IMR-90 (cell line): Measurements from ENCODE around the gene DIP2C. TPM values are rescaled to one million over a fixed set of nuclear protein-coding genes. Genes with fewer than 3 reads are reported as not detected.

Experiments used
- ATAC-seq: fragments of 200-7000 bp; cut with Tn5 transposase; 2 replicates; pipeline ENCODE4 v1.9.1; 2020; ENCODE audit warnings: low read depth, mild to moderate bottlenecking, moderate library complexity
- BruUV-seq: library from RNA; stranded (reverse); fragments of 400-500 nt; replicated peaks from 2 replicates; lab custom pipeline; 2021; lab: Mats Ljungman, UMichigan
- CTCF ChIA-PET: fragments of 300-600 bp; formaldehyde crosslinking; extraction: SDS; loops from one replicate; lab custom pipeline; 2021; ENCODE audit warnings: antibody characterized with exemption; lab: Yijun Ruan, JAX
- POLR2A ChIA-PET: fragments of 300-600 bp; sonication (Branson Sonifier 250); formaldehyde crosslinking; loops from one replicate; lab custom pipeline; 2022; ENCODE audit warnings: antibody characterized with exemption; ENCODE audit not compliant: unreplicated experiment; lab: Charles Lee
- DNase-seq: peaks from one replicate; pipeline ENCODE4 v3.0.0; 2013
- H2AFZ ChIP-seq: replicated peaks from 2 replicates; pipeline ENCODE3; 2013; ENCODE audit warnings: low read length, mild to moderate bottlenecking; ENCODE audit not compliant: poor library complexity
- H2AK5ac ChIP-seq: 2 replicates; pipeline ENCODE4 v1.6.1; 2013; ENCODE audit warnings: low read depth, low read length, inconsistent platforms
- H2AK9ac ChIP-seq: replicated peaks from 2 replicates; pipeline ENCODE3; 2013; ENCODE audit warnings: mild to moderate bottlenecking, low read depth, low read length, moderate library complexity; ENCODE audit not compliant: poor library complexity
- H2BK120ac ChIP-seq: 2 replicates; pipeline ENCODE4 v1.6.1; 2013; ENCODE audit warnings: low read depth, low read length, inconsistent platforms
- H2BK15ac ChIP-seq: 3 replicates; pipeline ENCODE4 v1.6.1; 2013; ENCODE audit warnings: low read depth, low read length, inconsistent platforms
- H2BK20ac ChIP-seq: 2 replicates; pipeline ENCODE4 v1.6.1; 2013; ENCODE audit warnings: low read depth, mild to moderate bottlenecking, inconsistent platforms, low read length, moderate library complexity
- H2BK5ac ChIP-seq: 2 replicates; pipeline ENCODE4 v1.6.1; 2013; ENCODE audit warnings: mild to moderate bottlenecking, low read depth, low read length, inconsistent platforms; ENCODE audit not compliant: poor library complexity, severe bottlenecking
- H3K14ac ChIP-seq: replicated peaks from 2 replicates; pipeline ENCODE4 v1.6.1; 2013; ENCODE audit warnings: low read depth, low read length, inconsistent platforms
- H3K18ac ChIP-seq: 2 replicates; pipeline ENCODE4 v1.6.1; 2013; ENCODE audit warnings: low read depth, low read length, control low read depth
- H3K23ac ChIP-seq: 2 replicates; pipeline ENCODE4 v1.6.1; 2013; ENCODE audit warnings: low read depth, low read length, inconsistent platforms
- H3K27ac ChIP-seq: 2 replicates; pipeline ENCODE4 v1.5.1; 2013; ENCODE audit warnings: mild to moderate bottlenecking, control low read depth, low read length; ENCODE audit not compliant: insufficient read depth
- H3K27me3 ChIP-seq: 2 replicates; pipeline ENCODE4 v1.6.1; 2013; ENCODE audit warnings: low read length; ENCODE audit not compliant: control insufficient read depth, insufficient read depth
- H3K36me3 ChIP-seq: 2 replicates; pipeline ENCODE4 v1.6.1; 2013; ENCODE audit warnings: low read length, mixed read lengths; ENCODE audit not compliant: control insufficient read depth, insufficient read depth
- H3K4ac ChIP-seq: 2 replicates; pipeline ENCODE4 v1.6.1; 2013; ENCODE audit warnings: low read depth, low read length, inconsistent platforms
- H3K4me1 ChIP-seq: 2 replicates; pipeline ENCODE4 v1.6.1; 2013; ENCODE audit warnings: low read length, mixed read lengths; ENCODE audit not compliant: control insufficient read depth, insufficient read depth
- H3K4me2 ChIP-seq: 2 replicates; pipeline ENCODE4 v1.6.1; 2013; ENCODE audit warnings: low read depth, mild to moderate bottlenecking, control low read depth, low read length, moderate library complexity
- H3K4me3 ChIP-seq: 2 replicates; pipeline ENCODE4 v1.5.1; 2013; ENCODE audit warnings: low read depth, mild to moderate bottlenecking, control low read depth, low read length, moderate library complexity; ENCODE audit not compliant: insufficient read depth
- H3K56ac ChIP-seq: 2 replicates; pipeline ENCODE4 v1.6.1; 2013; ENCODE audit warnings: low read length, inconsistent platforms; ENCODE audit not compliant: insufficient read depth; ENCODE audit errors: extremely low read depth
- H3K79me1 ChIP-seq, 2 experiments: 2 replicates each; pipeline ENCODE4 v1.6.1; 2013; ENCODE audit warnings: low read length in 2 of 2, inconsistent platforms in 1 of 2, low read depth in 1 of 2
- H3K9ac ChIP-seq: 2 replicates; pipeline ENCODE4 v1.6.1; 2013; ENCODE audit warnings: low read depth, low read length, control low read depth
- H3K9me1 ChIP-seq: 2 replicates; pipeline ENCODE4 v1.6.1; 2013; ENCODE audit warnings: low read length, inconsistent platforms; ENCODE audit not compliant: insufficient read depth
- H3K9me3 ChIP-seq: 2 replicates; pipeline ENCODE4 v1.6.1; 2013; ENCODE audit warnings: low read length; ENCODE audit not compliant: control insufficient read depth, insufficient read depth
- H4K20me1 ChIP-seq: 2 replicates; pipeline ENCODE4 v1.6.1; 2013; ENCODE audit warnings: low read length, inconsistent platforms; ENCODE audit not compliant: insufficient read depth
- H4K5ac ChIP-seq: 2 replicates; pipeline ENCODE4 v1.6.1; 2013; ENCODE audit warnings: mild to moderate bottlenecking, low read depth, low read length, control low read depth
- H4K8ac ChIP-seq, 2 experiments: 2 replicates each; pipeline ENCODE4 v1.6.1; 2013; ENCODE audit warnings: low read depth in 2 of 2, low read length in 2 of 2, control low read depth in 1 of 2, inconsistent platforms in 1 of 2
- H4K91ac ChIP-seq: 2 replicates; pipeline ENCODE4 v1.6.1; 2013; ENCODE audit warnings: low read depth, low read length, inconsistent platforms; ENCODE audit not compliant: insufficient read depth
- BHLHE40 ChIP-seq: fragments of 150-350 bp; IDR thresholded peaks from 2 replicates; pipeline ENCODE4 v1.6.1; 2016; ENCODE audit warnings: mild to moderate bottlenecking, low read depth, low read length
- CEBPB ChIP-seq: IDR thresholded peaks from 2 replicates; pipeline ENCODE4 v1.6.1; 2012; ENCODE audit warnings: low read depth, low read length, improper control_type of control experiment
- CHD1 ChIP-seq: IDR thresholded peaks from 2 replicates; pipeline ENCODE4 v1.6.1; 2012; ENCODE audit warnings: low read depth, low read length, improper control_type of control experiment
- FOS ChIP-seq: fragments of 150-350 bp; IDR thresholded peaks from 2 replicates; pipeline ENCODE4 v1.6.1; 2016; ENCODE audit warnings: low read depth, low read length
- MAFK ChIP-seq: IDR thresholded peaks from 2 replicates; pipeline ENCODE4 v1.6.1; 2012; ENCODE audit warnings: low read depth, low read length, improper control_type of control experiment
- MAZ ChIP-seq: IDR thresholded peaks from 2 replicates; pipeline ENCODE4 v1.6.1; 2012; ENCODE audit warnings: low read depth, mild to moderate bottlenecking, low read length, improper control_type of control experiment, moderate library complexity, borderline replicate concordance
- MXI1 ChIP-seq: IDR thresholded peaks from 2 replicates; pipeline ENCODE4 v1.6.1; 2012; ENCODE audit warnings: low read depth, mild to moderate bottlenecking, low read length, moderate library complexity, borderline replicate concordance
- NFE2L2 ChIP-seq: fragments of 150-350 bp; IDR thresholded peaks from 2 replicates; pipeline ENCODE4 v1.6.1; 2016; ENCODE audit warnings: low read depth, mild to moderate bottlenecking, low read length
- POLR2A ChIP-seq: IDR thresholded peaks from 2 replicates; pipeline ENCODE4 v1.6.1; 2012; ENCODE audit warnings: mild to moderate bottlenecking, low read depth, low read length
- RAD21 ChIP-seq: IDR thresholded peaks from 2 replicates; pipeline ENCODE4 v1.6.1; 2012; ENCODE audit warnings: low read length, improper control_type of control experiment
- RCOR1 ChIP-seq: IDR thresholded peaks from 2 replicates; pipeline ENCODE4 v1.6.1; 2012; ENCODE audit warnings: mild to moderate bottlenecking, low read length, improper control_type of control experiment; ENCODE audit not compliant: insufficient replicate concordance
- RFX5 ChIP-seq: IDR thresholded peaks from 2 replicates; pipeline ENCODE4 v1.8.0; 2012; ENCODE audit warnings: low read depth, mild to moderate bottlenecking, low read length, moderate library complexity
- SMC3 ChIP-seq: fragments of 150-350 bp; IDR thresholded peaks from 2 replicates; pipeline ENCODE4 v1.6.1; 2016; ENCODE audit warnings: low read depth, mild to moderate bottlenecking, antibody characterized with exemption, low read length, moderate library complexity
- WGBS, 2 experiments: methylation state at CpG; one replicate each; pipeline versions ENCODE4 v1.1.5 to v1.1.7; 2013; ENCODE audit warnings: missing lambda C conversion rate in 2 of 2; ENCODE audit not compliant: insufficient read length in 1 of 2; ENCODE audit errors: extremely low coverage in 2 of 2; 5-methylcytosine and 5-hydroxymethylcytosine counted together
- dilution Hi-C: fragments of 300-500 bp; cut with HindIII; formaldehyde crosslinking; loops from one replicate; pipeline ENCODE4 v1.14.3; 2018; ENCODE audit warnings: low sequenced_read_pairs; ENCODE audit not compliant: unreplicated experiment
- in situ Hi-C: fragments of 300-500 bp; cut with MboI; formaldehyde crosslinking; loops from 3 replicates; pipeline ENCODE4 v1.14.3; 2019; ENCODE audit warnings: low sequenced_read_pairs, inconsistent platforms, mixed read lengths
- intact Hi-C: fragments of 100-400 bp; cut with micrococcal nuclease; formaldehyde crosslinking; loops from 2 replicates; pipeline ENCODE4 v1.10.0; 2022
- polyA plus RNA-seq, 3 experiments: library from polyadenylated mRNA; depleted of rRNA; stranded (reverse); fragments of >200 nt; gene quantifications; 2 replicates each; pipeline ENCODE4 v1.2.3, GENCODE V29; 2012; ENCODE audit warnings: low replicate concordance in 1 of 3
- total RNA-seq: library from RNA; depleted of rRNA; stranded (reverse); fragments of >200 nt; gene quantifications from 2 replicates; pipeline ENCODE4 v1.2.3, GENCODE V29; 2012
- TF ChIP-seq, protein P1 (sequence below): fragments of 150-350 bp; IDR thresholded peaks from 2 replicates; pipeline ENCODE4 v1.6.1; 2016; ENCODE audit warnings: low read depth, mild to moderate bottlenecking, low read length, moderate library complexity, borderline replicate concordance
- TF ChIP-seq, protein P2 (sequence below): conservative IDR thresholded peaks from 2 replicates; pipeline ENCODE4 v1.5.1; 2012; ENCODE audit warnings: mild to moderate bottlenecking, low read depth, low read length, improper control_type of control experiment
- TF ChIP-seq, protein P3 (sequence below): fragments of 150-350 bp; IDR thresholded peaks from 2 replicates; pipeline ENCODE4 v1.6.1; 2017; ENCODE audit warnings: mild to moderate bottlenecking, antibody characterized with exemption, low read length, low read depth

Gene DIP2C
- total and polyA plus RNA-seq, 2 of the 4 experiments (the other 2 are of a cell fraction) = 8.6 to 17.3 TPM

DNA sequence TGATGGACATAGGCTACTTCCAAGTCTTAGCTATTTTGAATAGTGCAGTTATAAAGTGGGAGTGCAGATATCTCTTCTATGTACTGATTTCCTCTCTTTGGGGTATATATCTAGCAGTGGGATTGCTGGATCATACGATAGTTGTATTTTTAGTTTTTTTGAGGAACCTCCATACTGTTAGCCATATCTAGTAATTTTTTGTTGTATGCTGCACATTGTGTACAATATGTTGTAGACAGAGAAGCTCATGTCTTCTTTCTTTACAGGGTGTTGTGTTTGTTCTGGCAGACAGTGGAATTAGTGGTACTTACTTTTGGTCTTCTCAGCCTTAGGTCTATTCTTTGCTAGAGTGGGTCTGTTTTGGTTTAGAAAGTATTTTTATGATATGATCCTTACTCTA lies 13.7 kb upstream of the DIP2C start:
- POLR2A ChIA-PET = no interaction called here
- Histone ChIP-seq H2BK20ac (no peak overlapping the region), H3K56ac (no peak overlapping the region), H3K18ac (no peak overlapping the region), H4K8ac (no peak overlapping the region), H3K27ac (no peak overlapping the region), H3K4me2 (no peak overlapping the region), H2AK5ac (no peak overlapping the region), H4K5ac (no peak overlapping the region), H3K79me1 (no peaks in the 10 kb centered on the region), H2AFZ (no peak overlapping the region), H2BK120ac (no peak overlapping the region), H2BK5ac (no peak overlapping the region), H3K9ac (no peak overlapping the region), H3K9me1 (peaks cover 6% of the 10 kb centered on the region), H2AK9ac (no peak overlapping the region), H3K36me3 (no peaks in the 10 kb centered on the region), H3K14ac (no peak overlapping the region), H3K27me3 (peaks cover 44% of the 10 kb centered on the region), H2BK15ac (no peak overlapping the region), H3K4ac (no peak overlapping the region), H3K23ac (no peak overlapping the region), H4K20me1 (no peaks in the 10 kb centered on the region), H4K91ac (no peak overlapping the region), H3K4me3 (no peak overlapping the region), H3K9me3 (peaks cover 10% of the 10 kb centered on the region), H3K4me1 (no peaks in the 10 kb centered on the region)
- dilution Hi-C loops (no loop called here), in situ Hi-C loops (no loop called here), intact Hi-C loops (no loop called here)
- no TSS peak for BruUV-seq
- no CpG with 5 or more reads among the region's 1 CpG for WGBS, 2 experiments
- DNase-seq (no peak), ATAC-seq (no peak)
- TF ChIP-seq, protein P1, sequence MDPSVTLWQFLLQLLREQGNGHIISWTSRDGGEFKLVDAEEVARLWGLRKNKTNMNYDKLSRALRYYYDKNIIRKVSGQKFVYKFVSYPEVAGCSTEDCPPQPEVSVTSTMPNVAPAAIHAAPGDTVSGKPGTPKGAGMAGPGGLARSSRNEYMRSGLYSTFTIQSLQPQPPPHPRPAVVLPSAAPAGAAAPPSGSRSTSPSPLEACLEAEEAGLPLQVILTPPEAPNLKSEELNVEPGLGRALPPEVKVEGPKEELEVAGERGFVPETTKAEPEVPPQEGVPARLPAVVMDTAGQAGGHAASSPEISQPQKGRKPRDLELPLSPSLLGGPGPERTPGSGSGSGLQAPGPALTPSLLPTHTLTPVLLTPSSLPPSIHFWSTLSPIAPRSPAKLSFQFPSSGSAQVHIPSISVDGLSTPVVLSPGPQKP = no peak
- TF ChIP-seq MAZ (no peak), CEBPB (no peak), FOS (no peak), CHD1 (no peak), POLR2A (no peak), MXI1 (no peak), SMC3 (no peak), BHLHE40 (no peak), NFE2L2 (no peak), MAFK (no peak), RFX5 (no peak), RAD21 (no peak), RCOR1 (no peak)
- TF ChIP-seq, protein P2, sequence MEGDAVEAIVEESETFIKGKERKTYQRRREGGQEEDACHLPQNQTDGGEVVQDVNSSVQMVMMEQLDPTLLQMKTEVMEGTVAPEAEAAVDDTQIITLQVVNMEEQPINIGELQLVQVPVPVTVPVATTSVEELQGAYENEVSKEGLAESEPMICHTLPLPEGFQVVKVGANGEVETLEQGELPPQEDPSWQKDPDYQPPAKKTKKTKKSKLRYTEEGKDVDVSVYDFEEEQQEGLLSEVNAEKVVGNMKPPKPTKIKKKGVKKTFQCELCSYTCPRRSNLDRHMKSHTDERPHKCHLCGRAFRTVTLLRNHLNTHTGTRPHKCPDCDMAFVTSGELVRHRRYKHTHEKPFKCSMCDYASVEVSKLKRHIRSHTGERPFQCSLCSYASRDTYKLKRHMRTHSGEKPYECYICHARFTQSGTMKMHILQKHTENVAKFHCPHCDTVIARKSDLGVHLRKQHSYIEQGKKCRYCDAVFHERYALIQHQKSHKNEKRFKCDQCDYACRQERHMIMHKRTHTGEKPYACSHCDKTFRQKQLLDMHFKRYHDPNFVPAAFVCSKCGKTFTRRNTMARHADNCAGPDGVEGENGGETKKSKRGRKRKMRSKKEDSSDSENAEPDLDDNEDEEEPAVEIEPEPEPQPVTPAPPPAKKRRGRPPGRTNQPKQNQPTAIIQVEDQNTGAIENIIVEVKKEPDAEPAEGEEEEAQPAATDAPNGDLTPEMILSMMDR = no peak
- TF ChIP-seq, protein P3, sequence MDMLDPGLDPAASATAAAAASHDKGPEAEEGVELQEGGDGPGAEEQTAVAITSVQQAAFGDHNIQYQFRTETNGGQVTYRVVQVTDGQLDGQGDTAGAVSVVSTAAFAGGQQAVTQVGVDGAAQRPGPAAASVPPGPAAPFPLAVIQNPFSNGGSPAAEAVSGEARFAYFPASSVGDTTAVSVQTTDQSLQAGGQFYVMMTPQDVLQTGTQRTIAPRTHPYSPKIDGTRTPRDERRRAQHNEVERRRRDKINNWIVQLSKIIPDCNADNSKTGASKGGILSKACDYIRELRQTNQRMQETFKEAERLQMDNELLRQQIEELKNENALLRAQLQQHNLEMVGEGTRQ = no peak
- CTCF ChIA-PET = interaction anchor here (0.7 kb wide), 1 partner anchor 192 kb away, joined by 4 read pairs; no protein-coding TSS in a partner anchor
